Gastrocnemius medialis (tissue), 4 donors: ENCODE results near the gene AGAP6. TPM values are rescaled to one million over a fixed set of nuclear protein-coding genes. Genes with fewer than 3 reads are reported as not detected.
"Not testable (repeated sequence)": the region's sequence is repeated elsewhere in the genome, so short reads cannot be mapped to it uniquely, and the experiment has no call there.

Experiments used
- ATAC-seq, 2 donors: fragments of 150-250 bp; one replicate each; pipeline ENCODE4 v1.9.1; 2016
- DNase-seq, 2 donors: peaks; one replicate each; pipeline ENCODE4 v3.0.0-alpha.2; 2019
- H3K27ac ChIP-seq, 4 donors: fragments of 200-600 bp; sonication (generic); 1 replicate in 1 of 4; 2 replicates in 3 of 4; pipeline ENCODE4 v1.5.1; 2016 to 2018; ENCODE audit warnings: mild to moderate bottlenecking in 2 of 4, moderate library complexity in 1 of 4
- H3K27me3 ChIP-seq, 3 donors: fragments of 200-600 bp; sonication (generic) in 2 of 3; 1 replicate in 1 of 3; 2 replicates in 2 of 3; pipeline versions ENCODE4 v1.5.1 to v1.6.0; 2016 to 2019; ENCODE audit warnings: mild to moderate bottlenecking in 1 of 3, moderate library complexity in 1 of 3
- H3K36me3 ChIP-seq, 2 donors: fragments of 200-600 bp; sonication (generic) in 1 of 2; one replicate each; pipeline ENCODE4 v1.5.1; 2017 to 2018
- H3K4me1 ChIP-seq, 2 donors: fragments of 200-600 bp; sonication (generic) in 1 of 2; one replicate each; pipeline ENCODE4 v1.5.1; 2016 to 2017; ENCODE audit warnings: mild to moderate bottlenecking in 2 of 2
- H3K4me3 ChIP-seq, 4 donors: fragments of 200-600 bp; sonication (generic) in 3 of 4; 1 replicate in 1 of 4; 2 replicates in 3 of 4; pipeline ENCODE4 v1.5.1; 2016 to 2019; ENCODE audit warnings: mild to moderate bottlenecking in 2 of 4
- H3K9me3 ChIP-seq, 3 donors: fragments of 200-600 bp; sonication (generic) in 2 of 3; 1 replicate in 1 of 3; 2 replicates in 2 of 3; pipeline ENCODE4 v1.5.1; 2016 to 2019
- POLR2A ChIP-seq, 2 donors: fragments of 450-650 bp; IDR thresholded peaks; one replicate each; pipeline ENCODE4 v1.6.1; 2017; ENCODE audit warnings: antibody characterized with exemption in 2 of 2, mild to moderate bottlenecking in 2 of 2, moderate library complexity in 2 of 2
- in situ Hi-C, 4 donors: fragments of 200-750 bp; cut with MboI; loops; one replicate each; pipeline versions ENCODE4 v1.15.0 to v1.8.0; 2017; ENCODE audit warnings: low sequenced_read_pairs in 4 of 4
- intact Hi-C: fragments of 100-400 bp; cut with DNase I; formaldehyde crosslinking; loops from one replicate; pipeline ENCODE4 v1.15.1; 2023; ENCODE audit warnings: low total_unique reads
- total RNA-seq, 4 donors: library from RNA; depleted of rRNA; stranded (reverse); fragments of >200 nt; gene quantifications; one replicate each; pipeline versions ENCODE4 v1.1.0 to v1.2.3, GENCODE V29; 2016
- TF ChIP-seq, protein P1 (sequence below), 5 experiments: fragments of 450-650 bp in 3 of 5; fragments of 200-600 bp in 2 of 5; sonication (generic) in 2 of 5; IDR thresholded peaks in 4 of 5; conservative IDR thresholded peaks in 1 of 5; 1 replicate in 4 of 5; 2 replicates in 1 of 5; pipeline ENCODE4 v1.5.1; 2016 to 2019; ENCODE audit warnings: antibody characterized with exemption in 5 of 5, mild to moderate bottlenecking in 3 of 5, moderate library complexity in 3 of 5

The AGAP6 gene
- total RNA-seq, 4 donors from 2014 or later = 2.9 to 13.0 (median 5.0) TPM

DNA sequence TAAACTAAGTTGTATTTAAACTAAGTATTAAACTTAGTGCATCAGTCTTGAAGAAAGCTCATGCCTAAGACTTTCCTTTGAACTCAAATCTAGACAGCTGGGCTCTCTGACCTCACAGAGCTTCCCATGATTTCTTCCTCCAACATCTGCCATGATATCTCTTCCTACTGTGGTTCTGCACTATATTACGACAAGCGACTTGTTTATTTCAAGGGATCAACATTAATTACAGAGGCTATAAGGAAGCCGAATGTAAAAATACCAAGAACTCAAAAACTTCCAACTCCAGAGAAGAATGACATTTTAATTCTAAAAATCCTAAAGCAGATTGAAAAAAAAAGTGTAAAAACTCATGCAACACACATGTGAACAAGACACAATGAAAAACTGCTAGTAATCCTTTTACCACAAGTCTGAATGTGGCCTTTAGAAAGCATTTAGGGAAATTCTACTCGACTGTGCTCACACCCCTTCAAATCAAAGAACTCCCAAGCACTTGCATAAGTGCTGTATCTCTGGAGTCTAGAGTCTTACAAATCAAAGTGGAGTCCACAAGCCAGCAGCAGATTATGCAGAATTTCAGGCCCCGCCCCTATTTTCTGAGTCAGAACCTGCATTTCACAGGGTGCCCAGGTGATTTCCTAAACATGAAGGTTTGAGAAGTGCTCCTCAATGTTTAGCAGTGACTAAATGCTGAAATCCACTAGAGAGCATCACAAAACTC lies 56.9 kb downstream of the AGAP6 start:
- Histone ChIP-seq H3K27me3 (no peaks in the 10 kb centered on the region), H3K36me3 (no peaks in the 10 kb centered on the region), H3K4me3 (no peak overlapping the region), H3K27ac (no peak overlapping the region), H3K9me3 (no peaks in the 10 kb centered on the region), H3K4me1 (no peaks in the 10 kb centered on the region)
- TF ChIP-seq, protein P1, sequence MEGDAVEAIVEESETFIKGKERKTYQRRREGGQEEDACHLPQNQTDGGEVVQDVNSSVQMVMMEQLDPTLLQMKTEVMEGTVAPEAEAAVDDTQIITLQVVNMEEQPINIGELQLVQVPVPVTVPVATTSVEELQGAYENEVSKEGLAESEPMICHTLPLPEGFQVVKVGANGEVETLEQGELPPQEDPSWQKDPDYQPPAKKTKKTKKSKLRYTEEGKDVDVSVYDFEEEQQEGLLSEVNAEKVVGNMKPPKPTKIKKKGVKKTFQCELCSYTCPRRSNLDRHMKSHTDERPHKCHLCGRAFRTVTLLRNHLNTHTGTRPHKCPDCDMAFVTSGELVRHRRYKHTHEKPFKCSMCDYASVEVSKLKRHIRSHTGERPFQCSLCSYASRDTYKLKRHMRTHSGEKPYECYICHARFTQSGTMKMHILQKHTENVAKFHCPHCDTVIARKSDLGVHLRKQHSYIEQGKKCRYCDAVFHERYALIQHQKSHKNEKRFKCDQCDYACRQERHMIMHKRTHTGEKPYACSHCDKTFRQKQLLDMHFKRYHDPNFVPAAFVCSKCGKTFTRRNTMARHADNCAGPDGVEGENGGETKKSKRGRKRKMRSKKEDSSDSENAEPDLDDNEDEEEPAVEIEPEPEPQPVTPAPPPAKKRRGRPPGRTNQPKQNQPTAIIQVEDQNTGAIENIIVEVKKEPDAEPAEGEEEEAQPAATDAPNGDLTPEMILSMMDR (IDR thresholded peaks at IDR 0.05 in 4 of 5, conservative IDR thresholded peaks at IDR 0.05 in 1 of 5) = no peak
- TF ChIP-seq POLR2A (IDR thresholded peaks at IDR 0.05) = no peak
- in situ Hi-C loops = no loop called here
- intact Hi-C loops = no loop called here
- no peak for DNase-seq
- ATAC-seq = no peak

DNA sequence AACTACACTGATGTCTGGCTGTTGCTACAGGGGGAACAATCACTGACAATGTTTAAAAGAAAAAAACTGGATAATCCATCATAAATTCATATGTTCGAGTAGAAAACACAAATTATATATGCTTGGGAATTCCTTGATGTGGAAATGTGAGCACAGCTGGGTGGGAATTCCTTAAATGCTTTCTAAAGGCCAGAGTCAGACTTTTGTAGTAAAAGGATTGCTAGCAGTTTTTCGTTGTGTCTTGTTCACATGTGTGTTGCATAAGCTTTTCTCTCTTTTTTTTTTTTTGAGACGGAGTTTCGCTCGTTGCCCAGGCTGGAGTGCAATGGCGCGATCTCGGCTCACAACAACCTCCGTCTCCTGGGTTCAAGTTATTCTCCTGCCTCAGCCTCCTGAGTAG lies 58.3 kb downstream of the AGAP6 start:
- in situ Hi-C loops, H3K4me1 ChIP-seq, H3K36me3 ChIP-seq, ATAC-seq, H3K27me3 ChIP-seq, DNase-seq, H3K4me3 ChIP-seq, H3K27ac ChIP-seq, intact Hi-C loops, H3K9me3 ChIP-seq: not testable (repeated sequence)

DNA sequence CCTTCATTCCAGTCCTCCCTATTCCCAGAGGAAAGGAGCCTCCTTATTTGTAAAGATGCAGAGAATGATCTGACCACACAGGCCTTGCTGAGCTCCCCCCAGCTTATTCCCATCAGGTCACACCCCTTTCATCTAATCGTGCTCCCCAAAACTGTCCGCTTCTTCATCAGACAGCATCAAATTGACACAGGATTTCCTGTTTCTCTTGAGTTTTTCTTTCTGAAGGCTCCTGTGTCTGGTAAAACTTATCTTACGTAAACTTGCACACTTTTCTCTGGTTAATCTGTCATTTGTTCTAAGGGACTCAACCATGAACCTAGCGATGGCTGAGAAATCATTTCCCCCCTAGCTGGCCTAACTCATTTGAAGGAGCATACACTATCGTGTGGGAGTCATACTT lies 59.4 kb downstream of the AGAP6 start:
- H3K27me3 ChIP-seq, ATAC-seq, H3K9me3 ChIP-seq, in situ Hi-C loops, DNase-seq, H3K36me3 ChIP-seq, H3K27ac ChIP-seq, H3K4me3 ChIP-seq, intact Hi-C loops, H3K4me1 ChIP-seq: not testable (repeated sequence)

DNA sequence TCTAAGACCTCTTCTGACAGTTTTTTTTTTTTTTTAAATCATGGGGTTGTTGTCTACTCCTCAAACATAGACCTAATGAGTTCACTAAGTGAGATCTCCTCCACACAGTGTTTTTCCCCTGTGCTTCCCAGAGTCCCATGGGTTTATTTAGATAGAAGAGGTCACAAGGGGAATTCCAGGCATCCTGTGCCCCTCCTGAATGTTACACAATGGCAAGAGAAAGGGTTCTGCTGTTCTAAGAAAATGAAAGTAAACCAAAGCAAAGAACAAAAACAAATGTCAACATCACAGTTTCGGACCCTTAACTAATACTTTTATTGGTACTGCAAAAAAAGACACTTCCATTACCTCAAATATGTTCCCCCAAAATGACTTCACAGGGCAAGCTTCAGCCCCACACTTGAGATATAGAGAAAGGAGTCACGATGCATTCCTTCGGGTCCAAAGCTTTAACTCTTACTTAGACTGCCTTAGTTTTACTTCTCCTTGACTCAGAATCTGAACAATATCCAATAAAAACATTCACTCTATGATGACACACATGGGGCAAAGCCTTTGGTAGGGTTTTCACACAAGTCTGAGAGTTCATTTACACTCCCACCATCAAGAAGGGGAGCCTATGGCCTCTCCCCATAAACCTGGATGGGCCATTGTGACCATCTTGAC lies 63.9 kb downstream of the AGAP6 start:
- ATAC-seq, H3K27ac ChIP-seq, intact Hi-C loops, H3K9me3 ChIP-seq, H3K4me3 ChIP-seq, H3K36me3 ChIP-seq, DNase-seq, H3K4me1 ChIP-seq, H3K27me3 ChIP-seq, in situ Hi-C loops: not testable (repeated sequence)

DNA sequence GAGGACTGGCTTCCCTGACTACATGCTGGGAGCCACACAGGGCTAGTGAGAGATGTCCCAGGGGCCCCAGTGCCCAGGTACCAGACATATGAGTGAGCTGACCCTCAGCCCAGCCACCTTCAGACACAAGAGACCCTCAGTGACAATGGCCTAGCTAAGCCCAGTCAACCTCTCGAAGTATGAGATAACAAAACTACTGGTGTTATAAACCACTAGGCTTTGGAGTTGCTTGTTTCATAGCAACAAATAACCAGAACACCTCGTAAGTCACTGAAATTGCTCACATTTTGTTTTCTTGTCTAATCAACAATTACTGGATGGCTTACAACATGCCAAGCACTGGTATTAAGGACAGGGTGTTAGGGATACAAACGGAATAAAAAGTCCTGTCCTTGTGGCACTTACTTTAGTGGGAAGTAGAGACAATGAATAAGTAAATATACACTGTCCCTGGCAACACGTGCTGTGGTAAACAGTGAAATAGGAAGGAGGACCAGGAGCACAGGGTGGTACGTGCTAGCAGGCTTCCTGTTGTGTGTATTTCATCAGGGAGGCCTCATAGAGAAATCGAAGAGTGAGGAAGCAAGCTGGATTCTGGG lies 64.7 kb downstream of the AGAP6 start:
- ATAC-seq, DNase-seq: not testable (repeated sequence)

DNA sequence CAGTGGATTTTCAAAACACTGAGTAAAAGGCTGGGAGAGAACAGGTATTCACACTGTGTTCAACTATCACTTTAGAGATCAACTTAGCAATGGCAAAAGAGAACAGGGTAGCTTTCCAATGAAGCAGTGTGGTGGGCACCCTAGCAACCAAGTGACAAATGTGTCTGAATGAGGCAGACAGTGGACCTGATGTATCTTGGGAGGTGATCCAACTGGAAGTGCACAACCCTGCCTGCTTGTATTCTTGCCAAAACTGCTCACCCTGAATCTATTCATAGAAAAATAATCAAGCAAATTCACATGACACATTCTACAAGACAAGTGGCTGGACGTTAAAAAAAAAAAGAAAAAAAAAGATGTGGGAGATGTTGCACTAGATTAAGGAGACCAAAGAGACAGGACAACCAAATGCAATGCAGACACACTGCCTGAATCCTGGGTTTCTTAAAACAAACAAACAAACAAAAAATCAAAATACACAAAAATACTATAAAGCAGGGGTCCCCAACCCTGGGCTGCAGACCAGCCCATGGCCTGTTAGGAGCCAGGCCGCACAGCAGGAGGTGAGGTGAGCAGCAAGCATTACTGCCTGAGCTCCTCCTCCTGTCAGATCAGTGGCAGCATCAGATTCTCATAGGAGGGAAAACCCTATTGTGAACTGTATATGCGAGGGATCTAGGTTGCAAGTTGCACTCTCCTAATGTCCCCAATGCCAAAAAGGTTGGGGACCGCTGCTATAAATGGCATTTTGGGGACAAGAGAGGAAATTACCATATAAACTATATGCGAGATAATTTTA lies 67.5 kb downstream of the AGAP6 start:
- H3K9me3 ChIP-seq = not testable (repeated sequence)

More for the DNA sequence above, 64.7 kb downstream of the AGAP6 start:
- H3K4me1 ChIP-seq, intact Hi-C loops, in situ Hi-C loops, H3K27ac ChIP-seq, H3K36me3 ChIP-seq, H3K4me3 ChIP-seq, H3K27me3 ChIP-seq, H3K9me3 ChIP-seq: not testable (repeated sequence)

DNA sequence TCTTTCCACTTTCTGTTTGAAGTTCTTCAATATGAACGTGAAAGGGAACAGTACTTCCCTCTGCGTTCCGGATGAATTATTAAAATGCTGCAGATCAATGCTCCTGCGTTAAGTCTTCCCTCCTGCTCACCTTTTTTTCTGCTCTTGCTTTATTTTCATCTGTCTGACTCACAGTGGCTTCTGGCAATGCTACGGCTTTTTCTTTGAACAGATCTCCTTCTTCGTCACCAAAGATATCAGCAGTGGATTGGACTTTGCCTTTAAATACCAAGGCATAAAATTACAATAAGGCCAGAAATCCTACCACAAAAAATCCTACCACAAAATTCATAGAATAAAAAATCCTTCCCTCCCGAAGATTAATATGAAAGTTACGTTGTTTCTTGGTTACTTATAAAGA lies 68.4 kb downstream of the AGAP6 start:
- ATAC-seq, intact Hi-C loops, H3K9me3 ChIP-seq, H3K36me3 ChIP-seq, H3K4me3 ChIP-seq, H3K4me1 ChIP-seq, H3K27ac ChIP-seq, in situ Hi-C loops, DNase-seq, H3K27me3 ChIP-seq: not testable (repeated sequence)

More for the DNA sequence above, 67.5 kb downstream of the AGAP6 start:
- in situ Hi-C loops, DNase-seq, H3K36me3 ChIP-seq, H3K27ac ChIP-seq, H3K4me1 ChIP-seq, H3K4me3 ChIP-seq, intact Hi-C loops, ATAC-seq, H3K27me3 ChIP-seq: not testable (repeated sequence)

DNA sequence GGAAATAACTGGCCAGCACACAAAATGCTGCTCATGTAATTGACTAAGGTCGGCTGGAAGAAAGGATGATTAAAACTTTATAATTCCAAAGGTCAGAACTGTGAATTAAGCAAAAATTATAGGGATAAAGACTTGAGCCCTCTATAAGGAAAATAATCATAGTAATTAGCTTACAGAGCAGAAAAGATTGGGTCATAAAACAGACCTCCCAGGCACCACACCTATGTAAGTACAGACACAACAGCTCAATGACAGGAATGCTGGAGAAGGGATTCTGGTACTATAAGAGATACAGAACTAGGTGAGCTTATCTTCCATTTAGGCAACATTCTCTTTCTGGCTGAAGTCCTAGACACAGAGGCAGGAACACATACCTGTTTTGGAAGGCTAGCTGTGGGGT lies 70.5 kb downstream of the AGAP6 start:
- intact Hi-C loops = not testable (repeated sequence)

DNA sequence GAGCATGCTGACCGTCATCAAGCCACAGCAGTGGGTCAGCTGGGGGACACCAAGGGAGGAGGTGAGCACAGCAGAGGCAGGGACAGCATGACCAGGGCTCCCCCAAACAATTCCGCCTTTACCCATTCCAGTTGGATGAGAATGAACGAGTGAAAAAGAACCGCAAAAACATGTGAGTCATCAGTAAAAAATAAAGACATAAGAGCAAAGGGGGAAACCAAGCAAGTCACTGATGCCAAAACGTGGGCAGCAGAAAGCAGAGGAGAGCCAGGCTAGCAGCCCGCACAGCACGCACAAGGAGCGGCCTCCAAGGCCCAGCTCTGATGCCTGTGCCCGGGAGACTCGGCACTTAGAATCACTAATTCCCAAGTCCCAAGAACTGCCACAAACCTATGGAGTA lies 71.7 kb downstream of the AGAP6 start:
- not testable (repeated sequence) for H3K27me3 ChIP-seq

More for the DNA sequence above, 70.5 kb downstream of the AGAP6 start:
- H3K4me3 ChIP-seq, H3K9me3 ChIP-seq, in situ Hi-C loops, DNase-seq, H3K27me3 ChIP-seq, H3K27ac ChIP-seq, H3K36me3 ChIP-seq, H3K4me1 ChIP-seq, ATAC-seq: not testable (repeated sequence)

More for the DNA sequence above, 71.7 kb downstream of the AGAP6 start:
- H3K36me3 ChIP-seq, ATAC-seq, H3K4me1 ChIP-seq, H3K9me3 ChIP-seq, DNase-seq, in situ Hi-C loops, H3K4me3 ChIP-seq, H3K27ac ChIP-seq: not testable (repeated sequence)
- intact Hi-C loops = loop anchor here (10.0 kb wide), 1 partner anchor 565 kb away; the partner anchor contains the start of gene SGMS1
